OCI-LY1 (cell line): ENCODE measurements around the gene HMCES.

Source experiments
- H2AFZ ChIP-seq: fragments of 200-600 bp; sonication (generic), shearing (Covaris generic); 2 replicates; pipeline ENCODE4 v1.6.0; 2014; ENCODE audit warnings: antibody characterized with exemption, mild to moderate bottlenecking, low read length
- H3F3A ChIP-seq: fragments of 200-600 bp; sonication (generic), shearing (Covaris generic); 2 replicates; pipeline ENCODE4 v1.6.0; 2014; ENCODE audit warnings: mild to moderate bottlenecking, antibody characterized with exemption, low read length, moderate library complexity; ENCODE audit not compliant: insufficient read depth
- H3K27ac ChIP-seq: fragments of 200-600 bp; sonication (generic); 2 replicates; pipeline ENCODE4 v1.5.1; 2014; ENCODE audit warnings: low read length, mixed run types, mild to moderate bottlenecking, low read depth; ENCODE audit not compliant: poor library complexity, severe bottlenecking
- H3K27me3 ChIP-seq: fragments of 200-600 bp; sonication (generic); 2 replicates; pipeline ENCODE4 v1.6.0; 2014; ENCODE audit warnings: antibody characterized with exemption, mild to moderate bottlenecking, low read length, moderate library complexity; ENCODE audit not compliant: insufficient read depth
- H3K36me3 ChIP-seq: fragments of 200-600 bp; sonication (generic); 2 replicates; pipeline ENCODE4 v1.6.1; 2014; ENCODE audit warnings: mild to moderate bottlenecking, antibody characterized with exemption, low read length, moderate library complexity, mixed read lengths; ENCODE audit not compliant: insufficient read depth
- H3K4me1 ChIP-seq: fragments of 200-600 bp; sonication (generic); 2 replicates; pipeline ENCODE4 v1.5.1; 2014; ENCODE audit warnings: mild to moderate bottlenecking, low read length, moderate library complexity; ENCODE audit not compliant: insufficient read depth, severe bottlenecking
- H3K4me2 ChIP-seq: fragments of 200-600 bp; sonication (generic), shearing (Covaris generic); 2 replicates; pipeline ENCODE4 v1.6.1; 2014; ENCODE audit warnings: low read length
- H3K4me3 ChIP-seq: fragments of 200-600 bp; sonication (generic); 2 replicates; pipeline ENCODE4 v1.5.1; 2014; ENCODE audit warnings: low read length, low read depth, mild to moderate bottlenecking, mixed read lengths; ENCODE audit not compliant: poor library complexity, severe bottlenecking
- H3K79me2 ChIP-seq: fragments of 200-600 bp; shearing (Covaris generic); 2 replicates; pipeline ENCODE4 v1.6.1; 2016; ENCODE audit warnings: mixed run types, low read length, mixed read lengths; ENCODE audit not compliant: insufficient read depth
- H3K9ac ChIP-seq: fragments of 200-600 bp; sonication (generic), shearing (Covaris generic); 2 replicates; pipeline ENCODE4 v1.6.1; 2014; ENCODE audit warnings: mild to moderate bottlenecking, low read length, mixed read lengths
- H3K9me2 ChIP-seq: fragments of 200-600 bp; sonication (generic), shearing (Covaris generic); 2 replicates; pipeline ENCODE4 v1.6.1; 2014; ENCODE audit warnings: low read depth, mild to moderate bottlenecking, low read length, mixed read lengths
- H3K9me3 ChIP-seq: fragments of 200-600 bp; shearing (Covaris generic); 2 replicates; pipeline ENCODE4 v1.6.1; 2014; ENCODE audit warnings: low read length, mixed read lengths
- H4K20me1 ChIP-seq: fragments of 200-600 bp; sonication (generic), shearing (Covaris generic); 2 replicates; pipeline ENCODE4 v1.6.0; 2016; ENCODE audit warnings: mild to moderate bottlenecking, low read length; ENCODE audit not compliant: insufficient read depth
- CTCF ChIP-seq: fragments of 200-600 bp; sonication (generic), shearing (Covaris generic); IDR thresholded peaks from 2 replicates; pipeline ENCODE4 v1.5.1; 2017; ENCODE audit warnings: mild to moderate bottlenecking, antibody characterized with exemption, low read length, moderate library complexity, mixed read lengths
- EZH2 ChIP-seq: fragments of 200-600 bp; sonication (generic), shearing (Covaris generic); IDR thresholded peaks from 2 replicates; pipeline ENCODE4 v1.8.0; 2017; ENCODE audit warnings: borderline replicate concordance, mixed run types, mild to moderate bottlenecking, antibody characterized with exemption, low read length, moderate library complexity, mixed read lengths

The HMCES gene

DNA sequence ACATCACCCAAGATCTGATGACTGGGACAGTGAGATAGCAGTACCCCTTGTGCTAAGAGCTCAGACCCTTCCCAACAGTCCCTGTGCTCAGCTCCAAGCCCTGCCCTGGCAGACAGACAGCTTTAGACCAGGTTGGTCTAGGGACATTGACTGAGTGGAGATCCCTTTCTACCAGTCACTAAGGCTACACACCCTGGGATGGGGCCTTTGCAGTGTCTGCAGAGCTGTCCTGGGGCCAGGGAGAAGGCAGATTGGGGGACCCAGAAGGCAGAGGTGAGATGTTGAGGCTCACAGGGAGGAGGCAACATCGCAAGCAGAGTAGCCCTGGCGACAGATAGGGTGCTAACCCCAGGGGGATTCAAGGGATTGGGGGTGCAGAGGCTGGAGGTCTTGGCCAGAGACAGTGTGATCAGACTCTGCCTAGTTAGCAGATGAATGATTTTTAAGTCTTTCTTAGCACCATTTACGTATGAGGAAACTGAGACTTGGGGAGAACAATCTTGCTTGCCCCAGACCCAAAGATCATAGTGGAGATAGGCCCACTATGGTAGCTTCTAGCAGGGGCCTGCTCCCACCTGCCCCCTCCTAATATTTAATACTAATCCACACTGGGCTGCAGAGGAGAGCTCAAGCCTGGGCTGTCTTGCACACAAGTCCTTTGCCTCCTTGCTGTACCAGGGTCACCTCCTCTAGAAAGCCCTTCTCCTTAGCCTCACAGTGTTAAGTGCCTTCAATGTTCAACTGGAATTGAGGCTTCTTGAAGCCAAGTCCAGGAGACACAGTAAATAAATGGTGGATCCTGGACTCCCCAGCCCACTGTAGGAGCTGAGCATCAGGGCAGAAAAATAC is 32.6 kb downstream of the HMCES start:
- no peaks in the 10 kb centered on the region for H3K27me3 ChIP-seq
- H3F3A ChIP-seq = 0 out of 2 replicates have a peak, but pooled peaks cover 7% of the 10 kb centered on the region
- no peak overlapping the region for H2AFZ ChIP-seq
- no peak for TF ChIP-seq CTCF
- no peak for TF ChIP-seq EZH2
- no peak overlapping the region for H3K4me3 ChIP-seq
- H3K36me3 ChIP-seq = peaks cover 16% of the 10 kb centered on the region; the same call in 1 of the 2 replicates
- H3K27ac ChIP-seq = peak overlapping the region; percentile 54
- H3K9me2 ChIP-seq = no peaks in the 10 kb centered on the region
- no peaks in the 10 kb centered on the region for H3K79me2 ChIP-seq
- no peak overlapping the region for H3K4me2 ChIP-seq
- H3K4me1 ChIP-seq = peaks cover 12% of the 10 kb centered on the region
- H3K9me3 ChIP-seq = no peaks in the 10 kb centered on the region
- no peak overlapping the region; the same call in 1 of the 2 replicates for H3K9ac ChIP-seq
- no peaks in the 10 kb centered on the region for H4K20me1 ChIP-seq

DNA sequence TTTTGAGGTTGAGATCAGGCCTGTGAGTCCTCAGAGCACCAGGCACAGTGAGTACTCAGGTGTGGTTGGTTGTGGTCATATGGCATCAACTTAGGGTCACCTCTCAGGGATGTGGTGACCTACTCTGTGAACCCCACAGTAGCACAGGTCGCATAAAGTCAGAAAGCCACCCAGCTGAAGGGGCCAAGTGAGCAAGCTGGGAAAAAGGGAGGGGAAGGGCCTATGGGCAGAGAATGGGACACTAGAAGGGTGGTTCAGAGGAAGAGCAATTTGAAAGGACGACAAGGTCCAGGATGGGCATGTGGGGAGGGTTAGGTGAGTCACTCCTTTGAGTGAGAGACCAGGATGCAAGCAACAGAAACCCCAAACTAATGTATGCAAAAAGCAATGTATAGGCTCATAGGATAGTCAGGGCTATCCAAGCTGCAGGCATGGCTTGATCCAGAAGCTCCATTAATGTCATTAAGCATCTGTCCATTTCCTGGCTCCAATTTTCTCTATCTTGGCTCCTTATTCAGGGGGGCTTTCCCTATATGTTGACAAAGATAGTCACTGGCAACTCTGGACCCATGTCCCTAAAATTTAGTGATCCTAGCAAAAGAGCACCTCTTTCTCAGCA is 33.5 kb downstream of the HMCES start:
- Histone ChIP-seq H3K4me3 (no peak overlapping the region), H3K27me3 (no peaks in the 10 kb centered on the region), H3K79me2 (no peaks in the 10 kb centered on the region), H3K27ac (peak overlapping the region; percentile 54), H3K4me2 (no peak overlapping the region), H2AFZ (no peak overlapping the region), H3K4me1 (peaks cover 17% of the 10 kb centered on the region), H3K9me3 (no peaks in the 10 kb centered on the region), H3F3A (0 out of 2 replicates have a peak, but pooled peaks cover 7% of the 10 kb centered on the region), H3K36me3 (peaks cover 8% of the 10 kb centered on the region; the same call in 1 of the 2 replicates), H3K9ac (no peak overlapping the region), H4K20me1 (no peaks in the 10 kb centered on the region), H3K9me2 (no peaks in the 10 kb centered on the region)
- TF ChIP-seq EZH2 (no peak), CTCF (no peak)

DNA sequence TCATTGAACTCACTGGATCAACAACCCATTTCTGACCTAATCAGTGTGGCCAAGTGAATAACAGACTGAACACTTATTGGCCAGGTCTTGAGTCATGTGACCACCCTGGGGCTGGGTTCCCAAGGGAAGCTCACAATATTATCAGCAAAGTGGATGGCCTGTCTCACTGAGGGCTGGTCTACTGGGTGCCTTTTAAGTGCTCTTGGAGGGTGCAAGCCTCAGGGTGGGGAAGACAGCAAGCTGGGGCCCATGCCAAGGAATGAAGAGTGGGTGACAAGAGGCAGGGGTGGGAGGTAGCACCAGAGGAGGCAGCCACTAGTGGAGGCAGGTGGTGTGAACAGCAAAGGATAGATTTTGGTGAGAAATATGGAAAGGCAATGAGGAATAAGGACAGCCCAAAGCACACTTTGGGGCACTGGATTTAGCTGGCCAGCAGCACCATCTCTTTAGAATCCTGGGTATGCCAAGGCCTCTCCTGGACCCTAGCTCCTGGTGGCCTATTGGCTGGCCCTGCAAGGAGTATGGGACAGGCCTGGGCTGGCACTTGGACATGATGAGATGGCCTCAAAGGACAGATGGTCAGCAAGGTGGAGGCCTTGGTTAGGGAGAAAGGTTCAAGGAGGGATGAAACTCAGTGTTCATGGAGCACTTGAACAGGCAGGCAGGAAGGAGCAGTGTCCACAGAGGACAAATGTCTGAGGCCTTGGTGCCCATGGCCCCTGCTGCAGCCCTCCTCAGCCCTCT is 34.2 kb downstream of the HMCES start:
- no peak overlapping the region for H3K9ac ChIP-seq
- H3F3A ChIP-seq = 0 out of 2 replicates have a peak, but pooled peaks cover 7% of the 10 kb centered on the region
- H2AFZ ChIP-seq = no peak overlapping the region
- H3K27ac ChIP-seq = peak overlapping the region; percentile 89
- H4K20me1 ChIP-seq = no peaks in the 10 kb centered on the region
- peaks cover 5% of the 10 kb centered on the region; the same call in 1 of the 2 replicates for H3K36me3 ChIP-seq
- H3K79me2 ChIP-seq = no peaks in the 10 kb centered on the region
- no peak for TF ChIP-seq CTCF
- TF ChIP-seq EZH2 = no peak
- H3K4me2 ChIP-seq = no peak overlapping the region
- no peaks in the 10 kb centered on the region for H3K27me3 ChIP-seq
- H3K9me3 ChIP-seq = no peaks in the 10 kb centered on the region
- no peaks in the 10 kb centered on the region for H3K9me2 ChIP-seq
- H3K4me1 ChIP-seq = peaks cover 24% of the 10 kb centered on the region
- no peak overlapping the region for H3K4me3 ChIP-seq
